GM12878 (cell line): ENCODE data around the gene CEBPE. TPM values are rescaled to one million over a fixed set of nuclear protein-coding genes. Genes with fewer than 3 reads are reported as not detected.

Experiments
- ATAC-seq: fragments of 200-7000 bp; cut with Tn5 transposase; 3 replicates; pipeline ENCODE4 v1.9.1; 2020; ENCODE audit warnings: mild to moderate bottlenecking, moderate library complexity
- BruUV-seq: library from RNA; stranded (reverse); fragments of 400-500 nt; replicated peaks from 2 replicates; lab custom pipeline; 2021; lab: Mats Ljungman, UMichigan
- CTCF ChIA-PET: fragments of 300-600 bp; sonication (Branson Sonifier 250); formaldehyde crosslinking; extraction: SDS; loops from one replicate; lab custom pipeline; 2021; ENCODE audit warnings: inconsistent platforms; lab: Yijun Ruan, JAX
- POLR2A ChIA-PET: fragments of 350-600 bp; formaldehyde crosslinking; extraction: SDS; loops from one replicate; lab custom pipeline; 2021; ENCODE audit warnings: inconsistent platforms; lab: Charles Lee
- RAD21 ChIA-PET: fragments of 300-600 bp; sonication (Branson Sonifier 250); formaldehyde crosslinking; loops from one replicate; lab custom pipeline; 2023; ENCODE audit warnings: antibody characterized with exemption; ENCODE audit not compliant: unreplicated experiment; lab: Charles Lee
- SMC1A ChIA-PET: fragments of 300-600 bp; sonication (Branson Sonifier 250); formaldehyde crosslinking; loops from one replicate; lab custom pipeline; 2023; ENCODE audit not compliant: unreplicated experiment, uncharacterized antibody; lab: Charles Lee
- DNase-seq: peaks from one replicate; pipeline ENCODE4 v3.0.0-alpha.2; 2011; ENCODE audit warnings: low read depth, low spot score
- FAIRE-seq: peaks from 3 replicates; lab custom pipeline; 2011; peaks lifted over from hg19 to GRCh38; lab: Jason Lieb, UNC
- H2AFZ ChIP-seq: 2 replicates; pipeline ENCODE4 v1.6.0; 2011; ENCODE audit warnings: low read depth, low read length, control low read depth; ENCODE audit not compliant: control insufficient read depth
- H3K27ac ChIP-seq: 2 replicates; pipeline ENCODE4 v1.5.1; 2011; ENCODE audit warnings: control low read depth; ENCODE audit not compliant: control insufficient read depth, insufficient read depth
- H3K27me3 ChIP-seq, 2 experiments: replicated peaks in 1 of 2; 2 replicates each; pipeline versions ENCODE4 v1.6.0 to v1.6.1; 2011; ENCODE audit warnings: low read length in 1 of 2; ENCODE audit not compliant: control insufficient read depth in 2 of 2, insufficient read depth in 2 of 2
- H3K36me3 ChIP-seq, 2 experiments: 2 replicates each; pipeline ENCODE4 v1.5.1; 2011; ENCODE audit warnings: low read length in 1 of 2; ENCODE audit not compliant: control insufficient read depth in 2 of 2, insufficient read depth in 2 of 2
- H3K4me1 ChIP-seq: 2 replicates; pipeline ENCODE4 v1.6.1; 2011; ENCODE audit warnings: mild to moderate bottlenecking, low read length, moderate library complexity, mixed read lengths; ENCODE audit not compliant: control insufficient read depth, insufficient read depth
- H3K4me2 ChIP-seq: 2 replicates; pipeline ENCODE4 v1.6.0; 2011; ENCODE audit warnings: control low read depth; ENCODE audit not compliant: control insufficient read depth, insufficient read depth
- H3K4me3 ChIP-seq: fragments of 200-600 bp; sonication (generic); 2 replicates; pipeline ENCODE4 v1.5.1; 2016
- H3K79me2 ChIP-seq: 2 replicates; pipeline ENCODE4 v1.6.0; 2011; ENCODE audit warnings: low read length; ENCODE audit not compliant: control insufficient read depth, insufficient read depth
- H3K9ac ChIP-seq: 2 replicates; pipeline ENCODE4 v1.8.0; 2011; ENCODE audit warnings: low read length, control low read depth, mixed read lengths; ENCODE audit not compliant: control insufficient read depth, insufficient read depth
- H3K9me3 ChIP-seq: replicated peaks from 3 replicates; pipeline ENCODE4 v1.5.1; 2011; ENCODE audit warnings: mild to moderate bottlenecking, low read length; ENCODE audit not compliant: control insufficient read depth, insufficient read depth
- H4K20me1 ChIP-seq: 2 replicates; pipeline ENCODE4 v1.6.0; 2011; ENCODE audit not compliant: control insufficient read depth, insufficient read depth
- BCL11A ChIP-seq: IDR thresholded peaks from 2 replicates; pipeline ENCODE4 v1.6.1; 2011; ENCODE audit warnings: low read depth, low read length
- MAX ChIP-seq: IDR thresholded peaks from 2 replicates; pipeline ENCODE4 v1.6.1; 2012; ENCODE audit warnings: low read depth, low read length, improper control_type of control experiment
- MYC ChIP-seq: IDR thresholded peaks from 2 replicates; pipeline ENCODE4 v1.6.1; 2011; ENCODE audit warnings: mild to moderate bottlenecking, low read length, moderate library complexity, inconsistent platforms; ENCODE audit not compliant: insufficient read depth, insufficient replicate concordance, insufficient read length, severe bottlenecking
- NRF1 ChIP-seq: conservative IDR thresholded peaks from 2 replicates; pipeline ENCODE4 v1.6.1; 2011; ENCODE audit warnings: mild to moderate bottlenecking, low read depth, low read length, improper control_type of control experiment
- PML ChIP-seq: IDR thresholded peaks from 2 replicates; pipeline ENCODE4 v1.6.1; 2012; ENCODE audit warnings: low read length, inconsistent platforms
- POLR2A ChIP-seq: IDR thresholded peaks from 2 replicates; pipeline ENCODE4 v1.6.1; 2011; ENCODE audit warnings: low read depth, mild to moderate bottlenecking, low read length
- POLR2AphosphoS2 ChIP-seq: IDR thresholded peaks from 2 replicates; pipeline ENCODE4 v1.6.1; 2011; ENCODE audit warnings: low read depth, mild to moderate bottlenecking, low read length, improper control_type of control experiment, moderate library complexity
- POLR2AphosphoS5 ChIP-seq: IDR thresholded peaks from 2 replicates; pipeline ENCODE4 v1.6.1; 2011; ENCODE audit warnings: mild to moderate bottlenecking, low read length, inconsistent platforms
- SIN3A ChIP-seq: IDR thresholded peaks from 2 replicates; pipeline ENCODE4 v1.6.1; 2012; ENCODE audit warnings: low read depth, low read length, improper control_type of control experiment
- SPI1 ChIP-seq: IDR thresholded peaks from 2 replicates; pipeline ENCODE4 v1.6.1; 2011; ENCODE audit warnings: low read depth, mild to moderate bottlenecking, low read length, moderate library complexity, borderline replicate concordance; ENCODE audit not compliant: insufficient read depth
- SREBF2 ChIP-seq: IDR thresholded peaks from 2 replicates; pipeline ENCODE4 v1.6.1; 2012; ENCODE audit warnings: mild to moderate bottlenecking, low read length
- TCF3 ChIP-seq: IDR thresholded peaks from 2 replicates; pipeline ENCODE4 v1.6.1; 2012; ENCODE audit warnings: low read depth, mild to moderate bottlenecking, low read length, borderline replicate concordance; ENCODE audit not compliant: insufficient read depth
- WGBS: methylation state at CpG from one replicate; pipeline ENCODE4 v1.1.6; 2016; ENCODE audit warnings: low lambda C conversion rate; ENCODE audit not compliant: insufficient replicate concordance, insufficient coverage; ENCODE audit errors: missing lambda C conversion rate; 5-methylcytosine and 5-hydroxymethylcytosine counted together
- in situ Hi-C: fragments of 300-500 bp; cut with MboI; formaldehyde crosslinking; loops from 9 replicates; pipeline ENCODE4 v1.14.3; 2018; ENCODE audit warnings: mixed read lengths
- intact Hi-C: fragments of 100-400 bp; cut with micrococcal nuclease; formaldehyde crosslinking; loops from one replicate; pipeline ENCODE4 v1.14.2; 2022; ENCODE audit not compliant: unreplicated experiment
- polyA plus RNA-seq, 11 experiments: library from polyadenylated mRNA; depleted of rRNA in 4 of 11; unstranded in 6 of 11; stranded (reverse) in 5 of 11; fragments of >200 nt; fragmentation: Nextera tagmentation in 4 of 11; fragmentation: Illumina TruSeq in 1 of 11; extraction: Ambion mirVana in 4 of 11; extraction: Trizol in 1 of 11; gene quantifications; 1 replicate in 1 of 11; 2 replicates in 10 of 11; pipeline versions ENCODE4 v1.2.1 to v1.2.3, GENCODE V29; 2011 to 2016; ENCODE audit warnings: inconsistent platforms in 2 of 11, missing spikeins in 2 of 11, low read depth in 1 of 11
- total RNA-seq, 4 experiments: library from RNA; depleted of rRNA in 3 of 4; stranded (reverse); fragments of >200 nt in 3 of 4; fragmentation: Illumina TruSeq in 1 of 4; extraction: Trizol in 1 of 4; gene quantifications; 2 replicates each; pipeline versions ENCODE4 v1.2.1 to v1.2.3, GENCODE V29; 2013 to 2021
- TF ChIP-seq, protein P1 (sequence below): IDR thresholded peaks from 2 replicates; pipeline ENCODE4 v1.6.1; 2011; ENCODE audit warnings: borderline replicate concordance, low read depth, mild to moderate bottlenecking, moderate library complexity, mixed read lengths, low read length; ENCODE audit not compliant: insufficient read depth; ENCODE audit errors: extremely low read length
- TF ChIP-seq, protein P2 (sequence below): IDR thresholded peaks from 2 replicates; pipeline ENCODE4 v1.6.1; 2012; ENCODE audit warnings: low read depth, low read length, improper control_type of control experiment

Gene CEBPE
- total and polyA plus RNA-seq, 10 of the 15 experiments (the other 5 are each of a cell fraction or from before 2014, with no cell fraction given), result 0.09 to 0.45 (median 0.24) TPM; not detected in 7

DNA sequence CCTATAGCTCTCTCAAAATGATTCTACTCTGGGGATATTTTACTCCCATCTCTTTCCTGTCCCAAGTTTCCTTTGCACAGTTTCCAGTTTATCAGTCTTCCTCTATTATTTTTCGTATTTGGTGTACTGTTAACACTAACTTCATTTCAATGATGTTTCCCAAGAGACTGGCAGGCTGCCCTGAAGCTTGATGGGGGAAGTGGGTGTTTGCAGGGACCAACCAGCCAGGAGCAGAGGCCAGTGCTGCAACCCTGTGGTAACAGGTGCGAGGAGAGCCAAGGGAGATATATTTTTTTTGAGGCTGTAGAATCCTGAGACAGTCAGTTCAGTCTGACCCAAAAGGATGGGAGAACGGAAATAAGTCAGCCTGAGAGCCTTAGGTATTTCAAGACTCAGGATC is 11.8 kb upstream of the CEBPE start:
- Histone ChIP-seq H3K4me1 (no peaks in the 10 kb centered on the region), H3K9ac (no peak overlapping the region), H3K4me2 (no peak overlapping the region), H2AFZ (no peak overlapping the region), H4K20me1 (no peaks in the 10 kb centered on the region), H3K4me3 (no peak overlapping the region), H3K9me3 (no peaks in the 10 kb centered on the region), H3K79me2 (no peaks in the 10 kb centered on the region), H3K36me3 (no peaks in the 10 kb centered on the region), H3K27me3 (no peaks in the 10 kb centered on the region; a peak in 1 of 4 replicates), H3K27ac (no peak overlapping the region)
- no peak for DNase-seq
- intact Hi-C loops (no loop called here), in situ Hi-C loops (no loop called here)
- RAD21 ChIA-PET, result interaction anchor here (0.8 kb wide), 1 partner anchor 10 kb away, joined by 4 read pairs; no protein-coding TSS in a partner anchor
- no peak for ATAC-seq
- POLR2A ChIA-PET, result no interaction called here
- 0% methylated on average over 3 of the region's 3 CpGs for WGBS
- CTCF ChIA-PET, result interaction anchor here (1.5 to 2.8 kb wide), 2 partner anchors 10 to 54 kb away, joined by 3 to 24 read pairs; no protein-coding TSS in a partner anchor
- no peak for FAIRE-seq
- TF ChIP-seq NRF1 (no peak), PML (no peak), MYC (no peak), POLR2AphosphoS2 (no peak), TCF3 (no peak)
- SMC1A ChIA-PET, result interaction anchor here (2.0 kb wide), 1 partner anchor 10 kb away, joined by 10 read pairs; no protein-coding TSS in a partner anchor
- BruUV-seq, result no TSS peak

DNA sequence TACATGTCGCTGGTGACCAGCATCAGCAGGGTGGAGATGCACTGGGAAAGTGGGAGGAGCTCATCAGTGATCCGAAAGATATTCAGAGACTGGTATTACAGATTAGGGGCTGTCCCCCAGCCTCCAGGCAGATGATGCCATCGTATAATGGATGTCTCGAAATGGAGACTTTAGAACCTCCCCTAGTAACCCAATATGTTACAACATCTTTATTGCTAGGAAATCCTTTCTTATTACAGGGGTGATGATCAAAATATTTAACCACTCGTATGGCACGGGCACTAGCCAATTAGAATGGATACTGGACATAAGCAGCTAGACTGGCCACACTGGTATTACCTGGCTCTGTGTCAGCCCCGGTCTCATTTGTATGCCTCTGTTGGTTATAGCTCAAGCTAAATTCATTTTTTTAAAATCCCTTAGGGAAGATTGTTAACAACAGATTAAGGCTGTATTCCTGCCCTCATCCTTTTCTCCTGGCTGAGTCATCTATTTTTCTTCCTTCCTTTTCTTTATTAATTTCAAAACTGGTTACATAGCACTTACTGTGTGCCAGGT is 10.8 kb upstream of the CEBPE start:
- Histone ChIP-seq H3K4me2 (no peak overlapping the region), H3K27me3 (no peaks in the 10 kb centered on the region; a peak in 2 of 4 replicates), H3K9ac (no peak overlapping the region), H3K79me2 (no peaks in the 10 kb centered on the region), H3K4me1 (no peaks in the 10 kb centered on the region), H4K20me1 (no peaks in the 10 kb centered on the region), H3K9me3 (no peaks in the 10 kb centered on the region), H3K36me3 (no peaks in the 10 kb centered on the region), H2AFZ (no peak overlapping the region), H3K4me3 (no peak overlapping the region), H3K27ac (no peak overlapping the region)
- no peak for FAIRE-seq
- WGBS, result 54% methylated on average over 7 of the region's 7 CpGs
- ChIA-PET CTCF (interaction anchor here (1.4 to 2.8 kb wide), 4 partner anchors 9 to 59 kb away, joined by 3 to 24 read pairs (median 4); no protein-coding TSS in a partner anchor), RAD21 (interaction anchor here (0.8 kb wide), 1 partner anchor 9 kb away, joined by 4 read pairs; no protein-coding TSS in a partner anchor), POLR2A (no interaction called here), SMC1A (interaction anchor here (1.2 to 2.0 kb wide), 2 partner anchors 9 to 250 kb away, joined by 3 to 10 read pairs; no protein-coding TSS in a partner anchor)
- intact Hi-C loops, result no loop called here
- in situ Hi-C loops, result loop anchor here (10.0 kb wide), 1 partner anchor 55 kb away; the partner anchor contains the start of gene SLC7A8
- no peak for DNase-seq
- no peak for ATAC-seq
- no TSS peak for BruUV-seq
- TF ChIP-seq MAX (no peak), SREBF2 (no peak), POLR2AphosphoS5 (no peak), SPI1 (no peak), POLR2A (no peak), SIN3A (no peak), BCL11A (no peak)
- TF ChIP-seq, protein P1, sequence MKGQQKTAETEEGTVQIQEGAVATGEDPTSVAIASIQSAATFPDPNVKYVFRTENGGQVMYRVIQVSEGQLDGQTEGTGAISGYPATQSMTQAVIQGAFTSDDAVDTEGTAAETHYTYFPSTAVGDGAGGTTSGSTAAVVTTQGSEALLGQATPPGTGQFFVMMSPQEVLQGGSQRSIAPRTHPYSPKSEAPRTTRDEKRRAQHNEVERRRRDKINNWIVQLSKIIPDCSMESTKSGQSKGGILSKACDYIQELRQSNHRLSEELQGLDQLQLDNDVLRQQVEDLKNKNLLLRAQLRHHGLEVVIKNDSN, result no peak
- TF ChIP-seq, protein P2, sequence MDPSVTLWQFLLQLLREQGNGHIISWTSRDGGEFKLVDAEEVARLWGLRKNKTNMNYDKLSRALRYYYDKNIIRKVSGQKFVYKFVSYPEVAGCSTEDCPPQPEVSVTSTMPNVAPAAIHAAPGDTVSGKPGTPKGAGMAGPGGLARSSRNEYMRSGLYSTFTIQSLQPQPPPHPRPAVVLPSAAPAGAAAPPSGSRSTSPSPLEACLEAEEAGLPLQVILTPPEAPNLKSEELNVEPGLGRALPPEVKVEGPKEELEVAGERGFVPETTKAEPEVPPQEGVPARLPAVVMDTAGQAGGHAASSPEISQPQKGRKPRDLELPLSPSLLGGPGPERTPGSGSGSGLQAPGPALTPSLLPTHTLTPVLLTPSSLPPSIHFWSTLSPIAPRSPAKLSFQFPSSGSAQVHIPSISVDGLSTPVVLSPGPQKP, result no peak
